ENCODE data around the gene MED6. TPM values are rescaled to one million over a fixed set of nuclear protein-coding genes. Genes with fewer than 3 reads are reported as not detected.

The MED6 gene
- total RNA-seq, result 19.1 and 21.6 TPM in 2 replicates

DNA sequence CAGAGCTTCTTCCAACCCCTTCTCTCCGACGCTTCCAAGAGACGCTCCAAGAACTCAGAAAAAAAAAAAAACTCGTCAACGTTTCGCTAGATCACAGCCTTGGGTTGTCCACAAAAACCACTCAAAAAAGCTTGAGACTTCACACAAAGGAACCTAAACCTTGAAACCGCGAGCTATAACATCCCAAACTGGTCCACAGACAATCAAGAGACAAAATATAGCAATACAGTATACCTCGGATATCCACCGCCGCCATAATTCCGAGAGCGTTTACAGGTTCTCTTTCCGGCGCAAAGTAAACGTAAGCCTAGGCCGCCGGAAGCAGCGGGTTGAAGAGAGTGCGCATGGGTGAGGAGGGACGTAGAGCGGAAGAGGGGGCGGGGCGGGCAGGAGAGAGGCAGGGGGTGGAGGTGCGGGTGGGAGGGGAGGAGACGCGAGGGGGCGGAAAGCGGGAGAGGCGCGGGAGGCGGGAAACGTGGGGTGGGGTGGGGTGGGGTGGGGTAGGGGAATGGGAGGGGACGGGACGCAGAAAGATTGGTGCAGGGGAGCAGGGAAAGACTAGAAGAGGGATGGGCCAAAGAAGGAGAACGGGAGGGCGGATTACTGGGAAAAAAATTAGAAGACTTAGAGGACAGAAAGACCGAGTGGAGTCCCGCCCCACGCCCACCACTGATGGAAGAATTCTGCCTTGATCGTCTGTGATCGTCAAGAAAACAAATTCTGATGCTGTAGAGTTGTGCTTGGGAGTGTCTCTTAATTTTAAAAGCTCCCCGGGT lies at the start of gene MED6:
MED6 (minus strand) TSS at position 274 of the 776 bp plus-strand sequence; CDS start at position 256, 18 bp downstream.

DNA sequence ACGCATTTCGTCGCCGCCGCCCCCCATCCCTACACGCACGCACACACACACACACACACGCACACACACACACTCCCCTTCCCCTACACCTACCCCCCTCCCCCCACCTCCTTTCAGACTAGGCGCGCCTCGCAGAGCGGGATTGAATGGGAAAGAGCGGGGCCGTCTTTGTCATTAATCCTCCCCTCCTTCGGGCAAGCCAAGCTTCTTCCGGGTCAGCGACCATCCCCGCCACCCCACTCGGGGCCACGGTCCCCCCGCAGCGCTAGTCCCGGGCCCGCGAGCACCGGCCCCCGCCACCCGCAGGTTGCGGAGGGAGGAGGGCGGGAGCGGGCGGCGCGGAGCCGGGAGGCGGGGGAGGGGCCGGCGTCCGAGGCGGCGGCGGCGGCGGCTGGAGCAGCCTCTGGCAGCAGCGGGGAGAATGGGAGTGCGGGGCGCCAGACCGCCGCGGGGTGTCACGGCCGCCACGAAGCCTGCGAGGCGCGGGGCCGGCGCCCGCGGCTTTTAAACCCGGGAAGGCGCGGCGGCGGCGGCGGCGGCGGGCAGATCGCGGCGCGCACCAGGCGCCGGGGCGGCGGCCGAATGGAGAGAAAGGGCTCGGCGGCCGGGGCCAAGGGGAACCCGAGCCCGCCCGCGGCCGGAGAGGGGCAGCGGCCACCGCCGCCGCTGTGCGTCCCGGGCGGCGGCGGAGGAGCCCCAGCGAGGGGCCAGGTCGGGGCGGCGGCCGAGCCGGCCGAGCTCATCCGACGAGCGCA lies 41.3 kb upstream of the MED6 start, which contains the start of gene TTC9:
TTC9 (plus strand) TSS at position 369 of the 755 bp plus-strand sequence; CDS start at position 583, 214 bp downstream.

GRCh38 chr14:70534904-70535303 lies 65.6 kb downstream of the MED6 start, which contains the start of gene ADAM20:
Gene ADAM20, minus strand, starts transcription at chr14:70535004. Its CDS starts 10,247 bp downstream, at chr14:70524757.

Other genes starting within 250 kb of the MED6 start
- 21.9 and 31.2 TPM in 2 replicates for gene COX16, start 241.0 kb downstream of the MED6 start, total RNA-seq
- gene SYNJ2BP, start 183.6 kb downstream of the MED6 start, total RNA-seq, result 6.7 and 8.7 TPM in 2 replicates
- gene ADAM21, start 148.5 kb downstream of the MED6 start, total RNA-seq, result 0.30 and 0.55 TPM in 2 replicates
- gene ADAM20, start 65.7 kb downstream of the MED6 start, total RNA-seq, result under 0.01 and 0.04 TPM in 2 replicates
- gene TTC9, start 41.3 kb upstream of the MED6 start, total RNA-seq, result 0.23 and 0.46 TPM in 2 replicates
- gene MAP3K9, start 208.9 kb upstream of the MED6 start, total RNA-seq, result 9.0 and 11.9 TPM in 2 replicates